HG03108 (cell line): Measurements from ENCODE around the gene FAM43A.

Experiments used
- ATAC-seq: cut with Tn5 transposase; IDR thresholded peaks from one replicate; pipeline ENCODE4 v1.9.1; 2021; ENCODE audit warnings: moderate library complexity; ENCODE audit not compliant: unreplicated experiment

The FAM43A gene

GRCh38 chr3:194705227-194705626 lies 19.5 kb downstream of the FAM43A start:
- ATAC-seq, result no peak

- ATAC-seq, result no peak
These were observed 20.1 kb downstream of the FAM43A start for GRCh38 chr3:194705761-194706160.

- no peak for ATAC-seq
These were observed 21.5 kb downstream of the FAM43A start for GRCh38 chr3:194707147-194707540.

- no peak for ATAC-seq
These were observed 25.6 kb downstream of the FAM43A start for GRCh38 chr3:194711286-194711685.

- ATAC-seq, result no peak
These were observed 26.2 kb downstream of the FAM43A start for GRCh38 chr3:194711913-194712312.

- no peak for ATAC-seq
These were observed 27.8 kb downstream of the FAM43A start for GRCh38 chr3:194713299-194714136.

GRCh38 chr3:194714137-194714455 lies 28.4 kb downstream of the FAM43A start:
- no peak for ATAC-seq

- ATAC-seq, result no peak
These were observed 28.9 kb downstream of the FAM43A start for GRCh38 chr3:194714564-194714963.

- no peak for ATAC-seq
These were observed 29.5 kb downstream of the FAM43A start for GRCh38 chr3:194715022-194715800.

GRCh38 chr3:194718079-194718478 lies 32.4 kb downstream of the FAM43A start:
- no peak for ATAC-seq

GRCh38 chr3:194720048-194720447 lies 34.4 kb downstream of the FAM43A start:
- ATAC-seq, result no peak

- ATAC-seq, result no peak
These were observed 38.3 kb downstream of the FAM43A start for GRCh38 chr3:194723846-194724618.

- no peak for ATAC-seq
These were observed 39.7 kb downstream of the FAM43A start for GRCh38 chr3:194725346-194725745.

- ATAC-seq, result no peak
These were observed 41.9 kb downstream of the FAM43A start for GRCh38 chr3:194727435-194728128.

- no peak for ATAC-seq
These were observed 43.3 kb downstream of the FAM43A start for GRCh38 chr3:194728986-194729385.

- no peak for ATAC-seq
These were observed 44.7 kb downstream of the FAM43A start for GRCh38 chr3:194730365-194730764.

GRCh38 chr3:194731506-194732073 lies 45.9 kb downstream of the FAM43A start:
- no peak for ATAC-seq

- ATAC-seq, result no peak
These were observed 46.9 kb downstream of the FAM43A start for GRCh38 chr3:194732617-194733016.

GRCh38 chr3:194736277-194736895 lies 50.7 kb downstream of the FAM43A start:
- no peak for ATAC-seq
